T-helper 2 cell treated with Interferon-gamma antibody and Interleukin-4, amounts not matched to agents 5 μg/mL and 100 μg/mL, for 36 hours (primary cell): Measurements from ENCODE around the gene ACHE.
A peak's percentile ranks its signal among the peaks of the same experiment; 100 is the strongest.
"Not testable (repeated sequence)": the region's sequence is repeated elsewhere in the genome, so short reads cannot be mapped to it uniquely, and the experiment has no call there.

Source experiments
- DNase-seq: peaks from one replicate; pipeline ENCODE4 v3.0.0; 2021; ENCODE audit warnings: low spot score
- H3K27ac Mint-ChIP-seq: one replicate; pipeline ENCODE4 v1.8.0; 2021; ENCODE audit warnings: mild to moderate bottlenecking, mixed read lengths
- H3K27me3 Mint-ChIP-seq: one replicate; pipeline ENCODE4 v1.8.0; 2021; ENCODE audit warnings: low read depth, mixed read lengths
- H3K36me3 Mint-ChIP-seq: one replicate; pipeline ENCODE4 v1.8.0; 2021; ENCODE audit warnings: low read depth, mixed read lengths
- H3K4me1 Mint-ChIP-seq: one replicate; pipeline ENCODE4 v1.8.0; 2021; ENCODE audit warnings: low read depth, mixed read lengths
- H3K4me3 Mint-ChIP-seq: one replicate; pipeline ENCODE4 v1.8.0; 2022; ENCODE audit warnings: mild to moderate bottlenecking, moderate library complexity, mixed read lengths
- H3K9me3 Mint-ChIP-seq: one replicate; pipeline ENCODE4 v1.8.0; 2021; ENCODE audit warnings: mixed read lengths

ACHE gene

GRCh38 chr7:100895701-100895955 lies at the start of gene ACHE:
ACHE (minus strand) TSS chr7:100895888; CDS start chr7:100894232, 1,656 bp downstream.
- Mint-ChIP-seq H3K36me3 (no peaks in the 10 kb centered on the region), H3K27me3 (peaks cover 56% of the 10 kb centered on the region), H3K4me1 (peaks cover 10% of the 10 kb centered on the region), H3K27ac (peak within 1 kb of the TSS; percentile 41), H3K4me3 (peak within 1 kb of the TSS; percentile 78), H3K9me3 (no peaks in the 10 kb centered on the region)
- no peak for DNase-seq

DNA sequence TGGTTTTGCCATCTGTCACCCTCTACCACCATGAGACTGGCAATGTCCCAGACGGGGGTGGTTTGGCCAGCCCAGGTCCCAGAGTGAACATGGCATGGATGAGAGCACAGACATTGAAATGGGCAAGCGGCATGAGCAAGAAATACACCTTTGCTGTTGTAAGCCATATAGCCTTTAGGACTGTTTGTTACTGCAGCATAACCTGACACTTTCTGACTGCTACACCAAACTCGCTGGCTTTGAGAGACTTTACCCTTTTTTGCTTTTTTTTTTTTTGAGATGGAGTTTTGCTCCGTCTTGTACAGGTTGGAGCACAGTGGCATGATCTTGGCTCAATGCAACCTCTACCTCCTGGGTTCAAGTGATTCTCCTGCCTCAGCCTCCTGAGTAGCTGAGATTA lies 48.5 kb upstream of the ACHE start:
- H3K4me3 Mint-ChIP-seq = no peak overlapping the region
- peaks cover 8% of the 10 kb centered on the region for H3K27me3 Mint-ChIP-seq
- H3K9me3 Mint-ChIP-seq = peaks cover 10% of the 10 kb centered on the region
- H3K36me3 Mint-ChIP-seq = no peaks in the 10 kb centered on the region
- no peak for DNase-seq
- no peaks in the 10 kb centered on the region for H3K4me1 Mint-ChIP-seq
- no peak overlapping the region for H3K27ac Mint-ChIP-seq

DNA sequence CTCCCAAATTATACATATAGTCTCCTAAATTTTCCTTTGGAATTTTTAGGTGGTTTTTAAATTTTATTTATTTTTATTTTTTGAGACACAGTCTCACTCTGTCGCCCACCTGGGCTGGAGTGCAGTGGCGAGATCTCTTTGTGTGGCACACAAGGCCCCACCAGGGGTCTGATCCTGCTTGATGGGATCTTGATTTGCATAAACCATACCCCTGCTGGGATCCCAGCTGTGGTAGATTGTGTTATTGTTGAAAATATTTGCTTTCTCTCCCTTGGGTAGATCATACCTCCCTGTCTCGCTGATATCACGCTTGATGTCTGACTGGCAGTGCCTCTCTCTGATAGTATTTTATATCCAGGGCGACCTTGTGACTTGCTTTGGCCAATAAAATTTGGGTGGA lies 48.0 kb upstream of the ACHE start:
- no peaks in the 10 kb centered on the region for H3K36me3 Mint-ChIP-seq
- no peak overlapping the region for H3K4me3 Mint-ChIP-seq

GRCh38 chr7:100942045-100942774 lies 46.5 kb upstream of the ACHE start:
- H3K4me3 Mint-ChIP-seq = no peak overlapping the region
- no peak overlapping the region for H3K27ac Mint-ChIP-seq
- H3K4me1 Mint-ChIP-seq = no peaks in the 10 kb centered on the region
- no peaks in the 10 kb centered on the region for H3K36me3 Mint-ChIP-seq
- peaks cover 6% of the 10 kb centered on the region for H3K27me3 Mint-ChIP-seq
- peaks cover 10% of the 10 kb centered on the region for H3K9me3 Mint-ChIP-seq
- DNase-seq = no peak

More for the DNA sequence above, 48.0 kb upstream of the ACHE start:
- no peak overlapping the region for H3K27ac Mint-ChIP-seq
- peaks cover 10% of the 10 kb centered on the region for H3K9me3 Mint-ChIP-seq
- no peak for DNase-seq
- H3K4me1 Mint-ChIP-seq = no peaks in the 10 kb centered on the region
- H3K27me3 Mint-ChIP-seq = peaks cover 6% of the 10 kb centered on the region

DNA sequence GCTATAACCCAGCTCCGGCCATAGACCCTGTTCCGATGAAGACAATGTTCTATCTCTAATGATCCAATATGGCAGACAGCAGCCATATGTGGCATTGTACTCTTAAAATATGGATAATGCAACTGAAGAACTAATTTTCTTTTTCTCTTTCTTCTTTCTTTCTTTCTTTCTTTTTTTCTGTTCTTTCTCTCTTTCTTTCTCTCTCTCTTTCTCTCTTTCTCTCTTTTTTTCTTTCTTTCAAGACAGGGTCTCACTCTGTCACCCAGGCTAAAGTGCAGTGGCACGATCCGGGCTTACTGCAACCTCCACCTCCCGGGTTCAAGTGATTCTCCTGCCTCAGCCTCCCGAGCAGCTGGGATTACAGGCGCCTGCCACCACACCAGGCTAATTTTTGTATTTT lies 40.5 kb upstream of the ACHE start:
- H3K4me1 Mint-ChIP-seq, H3K27ac Mint-ChIP-seq, H3K4me3 Mint-ChIP-seq, H3K36me3 Mint-ChIP-seq, H3K9me3 Mint-ChIP-seq, DNase-seq, H3K27me3 Mint-ChIP-seq: not testable (repeated sequence)

DNA sequence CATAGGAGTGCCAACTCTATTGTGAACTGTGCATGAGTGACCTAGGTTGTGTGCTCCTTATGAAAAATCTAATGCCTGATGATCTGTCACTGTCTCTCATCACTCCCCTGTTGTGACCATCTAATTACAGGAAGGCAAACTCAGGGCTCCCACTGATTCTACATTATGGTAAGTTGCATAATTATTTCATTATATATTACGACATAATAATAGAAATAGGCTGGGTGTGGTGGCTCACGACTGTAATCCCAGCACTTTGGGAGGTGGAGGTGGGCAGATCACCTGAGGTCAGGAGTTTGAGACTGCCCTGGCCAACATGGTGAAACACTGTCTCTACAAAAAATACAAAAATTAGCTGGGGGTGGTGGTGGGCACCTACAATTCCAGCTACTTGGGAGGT lies 39.7 kb upstream of the ACHE start:
- not testable (repeated sequence) for H3K27me3 Mint-ChIP-seq, H3K27ac Mint-ChIP-seq, H3K9me3 Mint-ChIP-seq, H3K4me1 Mint-ChIP-seq, DNase-seq, H3K36me3 Mint-ChIP-seq, H3K4me3 Mint-ChIP-seq

GRCh38 chr7:100933734-100934133 lies 38.0 kb upstream of the ACHE start:
- no peaks in the 10 kb centered on the region for H3K9me3 Mint-ChIP-seq
- peaks cover 3% of the 10 kb centered on the region for H3K27me3 Mint-ChIP-seq
- peaks cover 1% of the 10 kb centered on the region for H3K4me1 Mint-ChIP-seq
- DNase-seq = no peak
- no peak overlapping the region for H3K27ac Mint-ChIP-seq
- H3K36me3 Mint-ChIP-seq = no peaks in the 10 kb centered on the region
- no peak overlapping the region for H3K4me3 Mint-ChIP-seq

GRCh38 chr7:100929808-100930174 lies 34.1 kb upstream of the ACHE start:
- no peak for DNase-seq
- Mint-ChIP-seq H3K36me3 (no peaks in the 10 kb centered on the region), H3K4me1 (peaks cover 1% of the 10 kb centered on the region), H3K9me3 (no peaks in the 10 kb centered on the region), H3K27me3 (peaks cover 3% of the 10 kb centered on the region), H3K27ac (no peak overlapping the region), H3K4me3 (no peak overlapping the region)

DNA sequence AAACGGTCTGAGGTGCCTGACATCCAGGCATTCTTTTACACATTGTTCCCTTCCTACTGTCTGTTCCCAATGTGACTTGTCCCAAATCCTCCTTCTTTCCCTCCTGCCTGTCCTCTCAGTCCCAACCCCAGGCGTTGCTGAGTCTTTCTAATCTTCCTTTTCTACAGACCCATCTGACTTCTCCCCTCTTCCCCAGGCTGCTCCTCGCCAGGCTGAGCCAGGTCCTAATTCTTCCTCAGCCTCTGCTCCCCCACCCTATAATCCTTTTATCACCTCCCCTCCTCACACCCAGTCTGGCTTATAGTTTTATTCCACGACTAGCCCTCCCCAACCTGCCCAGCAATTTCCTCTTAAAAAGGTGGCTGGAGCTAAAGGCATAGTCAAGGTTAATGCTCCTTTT lies 27.9 kb upstream of the ACHE start:
- H3K4me3 Mint-ChIP-seq, DNase-seq, H3K4me1 Mint-ChIP-seq, H3K36me3 Mint-ChIP-seq, H3K9me3 Mint-ChIP-seq, H3K27ac Mint-ChIP-seq: not testable (repeated sequence)
- peaks cover 16% of the 10 kb centered on the region for H3K27me3 Mint-ChIP-seq

GRCh38 chr7:100921039-100921438 lies 25.4 kb upstream of the ACHE start:
- Mint-ChIP-seq H3K27ac (no peak overlapping the region), H3K36me3 (no peaks in the 10 kb centered on the region), H3K4me1 (no peaks in the 10 kb centered on the region), H3K9me3 (no peaks in the 10 kb centered on the region), H3K4me3 (no peak overlapping the region), H3K27me3 (peaks cover 16% of the 10 kb centered on the region)
- DNase-seq = no peak

GRCh38 chr7:100919779-100920437 lies 24.2 kb upstream of the ACHE start:
- H3K4me1 Mint-ChIP-seq, DNase-seq, H3K4me3 Mint-ChIP-seq, H3K27ac Mint-ChIP-seq, H3K9me3 Mint-ChIP-seq, H3K36me3 Mint-ChIP-seq: not testable (repeated sequence)
- H3K27me3 Mint-ChIP-seq = peaks cover 16% of the 10 kb centered on the region

GRCh38 chr7:100919335-100919734 lies 23.6 kb upstream of the ACHE start:
- H3K27me3 Mint-ChIP-seq = peaks cover 16% of the 10 kb centered on the region
- not testable (repeated sequence) for DNase-seq, H3K36me3 Mint-ChIP-seq, H3K27ac Mint-ChIP-seq, H3K4me1 Mint-ChIP-seq, H3K4me3 Mint-ChIP-seq, H3K9me3 Mint-ChIP-seq

DNA sequence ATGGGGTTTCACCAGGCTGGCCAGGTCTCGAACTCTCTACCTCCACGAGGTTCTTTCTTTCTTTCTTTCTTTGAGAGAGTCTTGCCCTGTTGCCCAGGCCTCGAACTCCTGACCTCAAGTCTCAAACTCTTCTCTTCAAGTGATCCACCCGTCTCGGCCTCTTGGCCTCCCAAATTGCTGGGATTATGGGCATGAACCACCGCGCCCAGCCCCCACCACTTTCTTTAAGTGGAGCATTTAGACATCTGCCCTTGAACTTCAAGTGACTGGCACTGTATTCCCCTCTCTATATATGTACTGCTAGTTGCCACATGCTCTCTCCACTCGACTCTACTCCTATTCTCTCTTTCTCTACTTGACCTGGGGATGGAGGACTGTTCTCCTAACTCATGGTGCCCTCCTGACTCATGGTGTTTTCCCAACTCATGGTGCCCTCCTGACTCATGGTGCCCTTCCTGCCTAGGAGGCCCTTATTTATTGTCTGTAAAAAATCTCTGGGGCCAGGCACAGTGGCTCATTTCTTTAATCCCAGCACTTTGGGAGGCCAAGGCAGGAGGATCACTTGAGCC lies 19.3 kb upstream of the ACHE start:
- Mint-ChIP-seq H3K27me3 (peaks cover 3% of the 10 kb centered on the region), H3K9me3 (no peaks in the 10 kb centered on the region), H3K36me3 (no peaks in the 10 kb centered on the region), H3K4me3 (no peak overlapping the region), H3K4me1 (no peaks in the 10 kb centered on the region), H3K27ac (no peak overlapping the region)
- DNase-seq = no peak

DNA sequence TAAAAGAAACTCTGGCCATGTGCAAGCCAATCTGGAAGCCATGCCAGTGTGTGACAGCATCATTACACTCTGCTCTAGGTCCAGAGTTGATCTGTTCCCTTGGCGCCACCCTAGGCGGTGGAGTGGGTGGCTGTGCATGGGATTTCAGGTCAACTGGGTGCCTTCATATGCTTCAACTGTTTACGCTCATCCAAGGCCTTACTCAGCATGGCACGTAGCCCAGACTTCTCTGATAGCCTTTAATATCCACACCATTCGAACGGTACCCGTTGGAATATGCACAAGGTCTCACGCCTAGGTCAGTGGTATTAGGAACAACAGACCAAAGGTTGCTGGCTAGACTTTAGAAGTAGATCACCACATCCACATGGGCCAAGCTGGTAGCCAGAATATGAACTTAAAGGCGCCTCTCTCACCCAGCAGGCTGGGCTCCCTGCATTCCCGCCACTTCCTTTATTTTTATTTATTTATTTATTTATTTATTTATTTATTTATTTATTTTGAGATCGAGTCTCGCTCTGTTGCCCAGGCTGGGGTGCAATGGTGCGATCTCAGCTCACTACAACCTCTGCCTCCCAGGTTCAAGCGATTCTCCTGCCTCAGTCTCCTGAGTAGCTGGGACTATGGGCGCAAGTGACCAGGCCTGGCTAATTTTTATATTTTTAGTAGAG lies 18.7 kb upstream of the ACHE start:
- no peak overlapping the region for H3K4me3 Mint-ChIP-seq
- no peak overlapping the region for H3K27ac Mint-ChIP-seq
- no peaks in the 10 kb centered on the region for H3K9me3 Mint-ChIP-seq
- DNase-seq = no peak
- H3K36me3 Mint-ChIP-seq = no peaks in the 10 kb centered on the region
- H3K4me1 Mint-ChIP-seq = no peaks in the 10 kb centered on the region
- H3K27me3 Mint-ChIP-seq = no peaks in the 10 kb centered on the region
